Right ventricle myocardium inferior (tissue), 1 donor: Measurements from ENCODE around the gene FBXW11. TPM values are rescaled to one million over a fixed set of nuclear protein-coding genes. Genes with fewer than 3 reads are reported as not detected.
"Not testable (repeated sequence)": the region's sequence is repeated elsewhere in the genome, so short reads cannot be mapped to it uniquely, and the experiment has no call there.

Source experiments
- ATAC-seq: fragments of 200-7000 bp; cut with Tn5 transposase; one replicate; pipeline ENCODE4 v1.9.1; 2020; ENCODE audit warnings: mild to moderate bottlenecking, moderate library complexity
- DNase-seq: peaks from one replicate; pipeline ENCODE4 v3.0.0; 2021; ENCODE audit errors: missing footprints
- intact Hi-C: fragments of 100-400 bp; cut with DNase I; formaldehyde crosslinking; loops from one replicate; pipeline ENCODE4 v1.11.0; 2022
- total RNA-seq: library from RNA; stranded (reverse); fragmentation: NEBNext Ultra II Directional; extraction: Animal tissue kit (Norgen Biotek cat#: 25700); gene quantifications from one replicate; pipeline ENCODE4 v1.2.1, GENCODE V29; 2021
- donor health status: DM: no; HTN: yes; CAD: no; lungs with severe emphysema.

Gene FBXW11
- total RNA-seq, 1 donor from 2014 or later, result 63.0 TPM

DNA sequence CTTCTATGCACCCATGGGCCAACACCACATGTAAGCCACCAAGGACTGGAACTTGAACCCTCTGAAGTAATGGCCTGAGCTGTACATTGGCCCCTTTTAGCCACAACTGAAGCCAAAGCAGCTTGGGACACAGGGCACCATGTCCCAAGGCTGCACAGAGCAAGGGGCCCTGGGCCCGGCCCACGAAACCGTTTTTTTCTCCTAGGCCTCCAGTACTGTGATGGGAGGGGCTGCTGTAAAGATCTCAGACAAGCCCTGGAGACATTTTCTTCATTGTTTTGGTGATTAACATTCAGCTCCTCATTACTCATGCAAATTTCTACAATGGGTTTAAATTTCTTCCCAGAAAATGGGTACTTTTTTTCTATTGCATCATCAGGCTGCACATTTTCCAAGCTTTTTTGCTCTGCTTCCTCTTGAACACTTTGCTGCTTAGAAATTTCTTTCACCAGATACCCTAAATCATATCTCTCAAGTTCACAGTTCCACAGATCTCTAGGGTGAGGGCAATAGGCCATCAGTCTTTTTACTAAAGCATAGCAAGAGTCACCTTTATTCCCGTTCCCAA is 25.5 kb upstream of the FBXW11 start:
- ATAC-seq (no peak), DNase-seq (no peak)
- intact Hi-C loops, result no loop called here

DNA sequence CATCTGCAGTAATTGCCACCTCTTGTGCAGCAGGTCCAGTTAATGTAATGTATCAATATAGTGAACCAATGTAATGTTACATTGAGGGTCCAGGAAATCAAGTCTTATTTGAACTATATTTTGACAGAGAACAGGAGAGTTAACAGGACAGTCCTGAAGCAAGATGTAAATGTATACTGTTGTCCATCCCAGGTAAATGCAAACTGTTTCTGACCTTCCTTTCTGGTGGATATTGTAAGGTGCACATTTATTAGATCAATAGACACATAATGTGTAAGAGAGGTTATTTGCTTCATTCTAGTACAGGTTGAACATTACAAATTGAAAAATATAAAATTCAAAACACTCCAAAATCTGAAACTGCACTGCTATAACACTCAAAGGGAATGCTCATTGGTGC is 23.4 kb upstream of the FBXW11 start:
- ATAC-seq (no peak), DNase-seq (no peak)
- intact Hi-C loops, result no loop called here

DNA sequence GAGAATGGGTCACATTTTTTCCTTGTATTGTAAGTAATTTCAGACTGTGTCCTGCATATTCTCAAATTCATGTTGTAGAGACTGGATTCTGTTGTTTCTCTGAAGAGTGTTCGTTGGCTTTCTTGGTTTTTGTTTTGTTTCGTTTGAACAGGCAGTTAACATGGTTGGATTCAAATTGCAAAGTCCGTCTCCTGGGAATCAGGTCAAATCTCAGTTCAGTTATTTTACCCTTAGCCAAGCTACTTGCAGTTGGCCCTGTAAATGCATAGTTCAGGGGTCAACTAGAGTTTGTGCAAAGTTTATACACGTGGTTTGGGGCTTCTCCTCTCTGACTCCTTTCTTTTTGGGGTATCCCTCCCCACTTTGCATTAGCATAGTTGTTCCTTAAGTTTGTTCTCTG is 21.7 kb upstream of the FBXW11 start:
- DNase-seq, result no peak
- intact Hi-C loops, result no loop called here
- no peak for ATAC-seq

DNA sequence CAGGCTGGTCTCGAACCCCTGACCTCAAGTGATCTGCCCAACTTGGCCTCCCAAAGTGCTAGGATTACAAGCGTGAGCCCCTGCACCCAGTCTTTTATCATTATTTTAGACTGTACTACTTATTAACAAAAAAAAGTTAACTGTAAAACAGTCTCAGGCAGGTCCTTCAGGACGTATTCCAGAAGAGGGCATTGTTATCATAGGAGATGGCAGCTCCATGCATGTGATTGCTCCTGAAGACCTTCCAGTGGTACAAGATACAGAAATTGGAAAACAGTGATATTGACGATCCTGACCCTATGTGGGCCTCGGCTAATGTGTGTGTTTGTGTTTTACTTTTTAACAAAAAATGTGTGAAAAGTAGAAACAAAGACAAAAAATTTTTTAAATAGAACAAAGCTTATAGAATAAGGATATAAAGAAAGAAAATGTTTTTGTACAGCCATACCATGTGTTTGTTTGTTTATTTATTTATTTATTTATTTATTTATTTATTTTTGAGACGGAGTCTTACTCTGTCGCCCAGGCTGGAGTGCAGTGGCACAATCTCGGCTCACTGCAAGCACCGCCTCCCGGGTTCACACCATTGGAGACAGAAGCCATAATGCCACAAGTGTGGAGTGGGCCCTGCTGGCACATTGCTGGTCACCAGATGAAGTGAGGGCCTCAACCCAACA is 13.8 kb upstream of the FBXW11 start:
- ATAC-seq, DNase-seq, intact Hi-C loops: not testable (repeated sequence)

DNA sequence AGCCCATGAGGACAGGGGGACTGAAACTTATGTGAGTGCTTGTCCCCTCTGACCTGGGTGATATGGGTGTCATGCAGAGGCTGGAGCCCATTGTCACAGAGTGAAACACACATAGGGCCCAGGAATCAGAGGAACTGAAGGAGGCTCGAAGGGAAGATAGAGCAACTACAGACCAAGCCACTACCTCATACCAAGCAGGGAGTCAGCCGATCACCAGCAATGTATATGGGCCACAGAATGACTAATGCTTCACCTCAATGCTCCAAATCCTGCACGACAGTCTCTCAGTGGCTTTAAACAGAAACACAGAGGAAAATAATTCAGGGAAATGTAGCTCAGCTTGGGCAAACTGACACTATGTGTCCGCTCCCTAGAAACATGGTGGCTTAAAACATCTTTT is 8.9 kb upstream of the FBXW11 start:
- DNase-seq, result no peak
- no peak for ATAC-seq
- intact Hi-C loops, result no loop called here

DNA sequence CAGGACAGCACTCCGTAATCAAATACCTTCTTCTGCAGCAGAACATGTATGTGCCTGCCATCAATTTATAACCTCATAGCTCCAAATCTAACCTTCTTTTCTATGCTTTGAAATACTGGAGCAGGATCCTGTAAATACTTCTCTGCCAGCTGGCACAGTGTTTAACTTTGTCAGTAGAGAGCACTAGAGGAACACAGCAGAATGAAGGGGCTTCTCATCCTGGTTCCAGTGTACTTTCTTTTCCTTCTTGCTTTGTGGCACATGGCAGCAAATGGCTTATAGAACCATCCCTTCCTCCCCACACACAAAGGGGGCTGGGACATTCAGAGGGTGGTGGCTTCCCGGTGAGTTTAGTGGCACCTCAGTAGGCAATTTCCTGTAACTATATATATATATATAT is 3.8 kb upstream of the FBXW11 start:
- DNase-seq (no peak), ATAC-seq (no peak)
- intact Hi-C loops, result no loop called here

DNA sequence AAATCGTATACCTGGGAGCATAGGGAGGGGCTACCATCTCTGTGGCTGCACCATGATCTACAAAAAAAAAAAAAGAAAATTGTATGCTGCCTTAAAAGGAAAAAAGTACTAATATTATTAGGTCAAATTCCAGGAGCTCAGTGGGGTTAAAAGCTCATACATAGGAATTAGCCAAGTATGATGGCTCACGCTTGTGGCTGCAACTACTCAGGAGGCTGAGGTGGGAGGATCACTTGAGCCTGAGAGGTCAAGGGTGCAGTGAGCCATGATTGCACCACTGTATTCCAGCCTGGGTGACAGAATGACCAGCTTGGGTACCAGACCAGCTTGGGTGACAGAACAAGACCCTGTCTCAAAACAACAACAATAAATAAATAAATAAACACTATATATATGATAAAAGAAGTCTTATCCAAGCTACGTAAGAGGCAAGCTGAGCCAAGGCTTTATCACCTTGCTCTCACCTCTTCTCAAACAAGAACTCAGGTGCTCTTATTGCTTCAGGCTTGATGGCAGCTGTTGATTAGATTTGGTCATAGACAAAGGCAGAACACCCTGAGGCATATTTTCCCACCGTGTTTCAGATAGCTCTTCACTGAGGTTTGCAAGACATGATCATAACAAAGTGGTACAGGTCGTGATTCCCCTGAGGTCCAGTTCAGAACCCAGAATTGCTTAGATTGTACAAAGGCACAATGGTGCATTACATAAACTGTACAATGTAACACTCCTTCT is 3.3 kb upstream of the FBXW11 start:
- ATAC-seq, result no peak
- DNase-seq, result no peak

DNA sequence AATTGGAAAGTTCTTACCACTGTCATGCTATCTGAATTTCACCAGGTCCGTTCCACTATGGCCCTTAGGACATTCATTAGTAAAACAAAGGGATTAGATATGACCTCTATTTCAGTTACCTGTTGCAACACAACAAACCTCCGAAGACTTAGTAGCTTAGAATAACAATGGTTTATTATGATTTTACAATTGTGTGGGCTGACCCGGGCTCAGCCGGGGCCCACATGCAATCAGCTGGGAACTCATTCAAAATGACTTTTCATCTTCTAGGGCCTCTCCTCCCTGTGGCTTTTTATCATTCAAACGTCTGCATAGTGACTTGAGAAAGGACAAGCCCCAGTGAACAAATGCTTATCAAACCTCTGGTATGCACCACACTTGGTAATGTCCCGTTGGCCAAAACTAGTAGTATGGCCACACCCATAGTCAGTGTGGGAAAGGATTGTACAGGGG is 2.3 kb upstream of the FBXW11 start:
- ATAC-seq (no peak), DNase-seq (no peak)
- intact Hi-C loops, result loop anchor here (5.0 kb wide), 1 partner anchor 44 kb away; no protein-coding TSS in a partner anchor

More for the DNA sequence above, 3.3 kb upstream of the FBXW11 start:
- intact Hi-C loops, result loop anchor here (5.0 kb wide), 1 partner anchor 43 kb away; no protein-coding TSS in a partner anchor

DNA sequence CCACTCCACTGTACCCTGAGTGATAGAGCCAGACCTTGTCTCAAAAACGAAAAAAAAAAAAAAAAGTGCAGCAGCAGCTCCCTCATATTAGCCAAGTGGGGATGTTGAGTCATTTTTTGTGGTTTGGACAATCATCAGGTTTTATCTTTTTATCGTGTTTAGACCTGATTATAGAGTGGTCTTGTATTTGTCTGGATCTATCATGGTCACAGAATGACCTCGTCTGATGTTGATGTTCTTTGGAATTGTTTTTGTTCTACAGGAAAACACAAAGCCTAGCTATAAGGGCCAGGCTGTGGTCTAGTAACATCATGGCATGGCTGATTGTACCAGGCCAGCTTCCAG is 1.6 kb upstream of the FBXW11 start:
- DNase-seq (no peak), ATAC-seq (no peak)
- intact Hi-C loops, result loop anchor here (5.0 kb wide), 1 partner anchor 44 kb away; no protein-coding TSS in a partner anchor

DNA sequence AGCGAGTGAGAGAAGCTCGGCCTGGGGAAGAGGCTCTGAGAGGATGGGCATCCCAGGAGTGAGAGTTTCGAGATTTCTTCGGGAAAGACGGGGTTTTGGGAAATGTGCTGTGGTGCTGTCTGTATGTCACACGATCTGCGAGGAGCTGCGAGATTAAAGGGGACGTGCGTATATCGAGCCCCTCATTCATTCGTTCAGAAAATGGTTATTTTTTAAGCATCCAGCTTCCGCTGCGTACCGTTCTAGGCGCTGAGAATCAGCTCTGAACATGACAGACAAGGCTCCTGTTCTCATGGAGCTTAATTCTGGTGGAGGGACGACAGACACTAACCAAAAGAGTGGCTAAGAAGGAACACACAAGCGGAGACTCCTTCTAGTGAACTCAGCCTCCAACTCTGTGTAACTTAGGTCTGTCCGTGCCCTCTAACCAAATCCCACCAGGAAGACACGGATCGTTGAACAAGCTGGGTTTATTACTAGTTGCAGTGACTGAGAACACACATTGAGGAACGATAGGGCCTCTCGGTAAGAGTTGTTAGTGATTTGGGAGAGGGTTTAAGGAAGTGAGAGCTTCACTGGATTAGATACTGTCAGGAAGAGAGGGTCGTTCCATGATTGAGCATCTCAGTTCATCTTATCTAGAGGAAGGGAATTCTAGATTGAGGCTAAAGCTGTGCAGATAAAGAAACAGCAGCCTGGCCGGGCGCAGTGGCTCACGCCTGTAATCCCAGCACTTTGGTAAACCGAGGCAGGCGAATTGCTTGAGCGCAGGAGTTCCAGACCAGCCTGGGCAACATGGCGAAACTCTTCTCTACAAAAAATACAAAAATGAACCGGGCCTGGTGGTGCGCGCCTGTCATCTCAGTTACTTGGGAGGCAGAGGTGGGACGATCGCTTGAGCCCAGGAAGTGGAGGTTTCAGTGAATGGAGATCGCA is 1.0 kb upstream of the FBXW11 start:
- DNase-seq (no peak), ATAC-seq (no peak)
- intact Hi-C loops, result loop anchor here (2.0 to 5.0 kb wide), 2 partner anchors 45 to 95 kb away; no protein-coding TSS in a partner anchor

DNA sequence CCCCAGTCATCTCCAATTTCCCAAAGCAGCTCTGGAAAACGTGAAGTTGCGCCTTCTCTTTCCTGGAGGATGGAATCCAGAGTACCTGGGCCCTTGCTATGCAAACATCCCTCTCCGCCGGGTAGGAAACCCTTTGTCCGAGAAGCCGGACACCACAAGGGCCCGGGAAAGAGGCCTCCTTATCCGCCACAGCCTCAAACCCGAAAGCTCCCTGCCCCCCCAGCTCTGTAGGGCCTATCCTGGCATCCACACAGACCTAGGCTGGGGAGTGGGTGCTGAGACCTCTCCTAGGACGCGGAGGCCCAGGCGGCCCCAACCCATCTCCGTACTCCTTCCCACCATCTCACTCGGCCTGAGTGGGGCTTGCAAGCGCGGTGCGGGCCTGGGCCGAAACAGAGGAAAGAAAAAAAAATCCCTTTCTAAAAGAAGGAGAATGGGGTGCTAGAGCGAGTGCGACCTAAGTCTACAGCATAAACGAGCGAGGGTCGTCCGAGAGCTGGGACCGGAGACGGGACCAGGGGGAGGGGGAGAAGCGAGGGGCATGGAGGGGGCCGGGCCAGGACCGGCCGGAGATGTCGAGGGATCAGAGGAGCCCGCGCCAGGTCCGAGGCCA is 624 bp downstream of the FBXW11 start:
- ATAC-seq (peak; percentile 11), DNase-seq (no peak)
- intact Hi-C loops, result loop anchor here (2.0 to 5.0 kb wide), 2 partner anchors 46 to 93 kb away; no protein-coding TSS in a partner anchor

DNA sequence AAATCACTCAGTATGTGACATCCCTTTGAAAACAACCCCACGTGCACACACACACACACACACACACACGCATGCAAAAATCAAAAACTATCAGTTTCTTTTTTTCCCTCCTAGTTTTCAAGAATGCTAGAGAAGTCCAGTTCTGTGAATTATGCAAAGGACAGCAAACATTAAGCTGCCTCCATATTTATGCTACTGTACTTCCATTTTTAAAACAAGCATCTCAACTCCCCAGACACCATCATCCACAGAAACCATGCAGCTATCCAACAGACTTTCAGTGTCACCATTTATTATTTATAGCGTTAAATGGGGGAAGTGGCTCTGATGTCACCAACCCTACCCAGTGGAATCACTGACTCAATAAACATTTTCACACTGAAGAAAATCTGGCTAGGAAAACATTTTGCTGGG is 1.6 kb downstream of the FBXW11 start:
- ATAC-seq, result no peak
- no peak for DNase-seq
- intact Hi-C loops, result loop anchor here (5.0 kb wide), 1 partner anchor 47 kb away; no protein-coding TSS in a partner anchor

DNA sequence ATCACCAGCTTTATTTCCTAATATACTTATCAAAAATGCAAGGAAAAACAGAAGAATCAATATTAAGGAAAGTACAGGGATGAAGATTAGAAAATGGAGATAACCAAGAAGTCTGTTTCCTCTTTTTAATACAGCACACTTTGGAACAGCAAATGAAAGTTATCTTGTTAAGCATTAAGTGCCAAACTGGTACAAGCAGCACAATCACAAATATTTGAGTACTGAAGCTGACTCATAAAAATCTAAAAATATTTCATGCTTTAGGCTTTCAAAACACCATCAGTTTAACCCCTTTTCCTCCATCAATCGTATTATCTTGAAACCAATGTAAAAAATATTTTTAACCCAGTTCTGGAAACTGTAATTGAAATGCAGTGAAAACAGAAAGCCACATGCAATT is 2.7 kb downstream of the FBXW11 start:
- no peak for DNase-seq
- intact Hi-C loops, result no loop called here
- no peak for ATAC-seq

DNA sequence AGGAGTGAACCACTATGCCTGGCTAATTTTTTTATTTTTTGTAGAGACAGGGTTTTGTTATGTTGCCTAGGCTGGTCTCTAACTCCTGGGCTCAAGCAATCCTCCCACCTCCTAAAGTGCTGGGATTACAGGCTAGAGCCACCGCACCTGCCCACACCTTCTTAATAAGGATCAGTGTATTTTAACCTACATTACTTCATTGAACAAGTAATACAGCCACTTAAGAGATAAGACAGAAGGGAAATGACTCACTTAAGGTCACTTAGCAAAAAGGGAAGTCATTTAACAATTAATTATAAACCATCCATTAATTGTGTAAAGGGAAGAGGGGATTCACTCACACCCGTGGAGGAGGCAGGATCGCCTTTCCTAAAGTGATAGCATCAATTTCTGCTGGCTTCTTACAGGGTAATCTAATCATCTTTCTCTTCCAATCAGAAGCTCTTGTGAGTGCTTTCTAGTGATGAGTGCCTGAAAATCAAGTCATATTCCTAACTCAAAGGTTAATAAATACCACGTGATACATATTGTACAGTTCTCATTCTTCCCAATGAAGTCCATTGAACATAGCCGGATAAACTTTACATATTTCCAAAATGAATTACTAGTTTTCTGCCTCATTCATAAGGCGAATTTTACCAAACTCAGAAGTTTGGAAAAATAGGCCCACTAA is 3.5 kb downstream of the FBXW11 start:
- intact Hi-C loops, result no loop called here
- ATAC-seq, result no peak

DNA sequence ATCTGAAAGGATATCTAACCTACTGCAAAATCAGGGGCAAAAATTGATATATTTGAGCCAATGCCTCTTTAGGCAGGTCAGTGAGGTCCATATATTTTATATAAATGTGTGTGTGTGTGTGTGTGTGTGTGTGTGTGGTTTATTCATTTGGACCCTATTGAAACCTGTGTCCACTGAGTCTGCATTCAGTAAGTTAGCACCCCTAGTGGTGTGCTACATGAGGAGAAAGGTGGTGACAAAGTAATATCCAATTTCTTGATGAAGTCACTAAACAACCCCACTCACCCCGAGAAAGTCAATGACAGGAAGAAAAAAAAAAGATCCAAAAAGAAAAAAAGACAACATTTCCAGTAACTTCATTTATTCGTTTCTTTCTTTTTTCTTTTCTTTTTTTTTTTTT is 4.1 kb downstream of the FBXW11 start:
- DNase-seq, result no peak
- no peak for ATAC-seq
- intact Hi-C loops, result no loop called here

More for the DNA sequence above, 3.5 kb downstream of the FBXW11 start:
- no peak for DNase-seq

DNA sequence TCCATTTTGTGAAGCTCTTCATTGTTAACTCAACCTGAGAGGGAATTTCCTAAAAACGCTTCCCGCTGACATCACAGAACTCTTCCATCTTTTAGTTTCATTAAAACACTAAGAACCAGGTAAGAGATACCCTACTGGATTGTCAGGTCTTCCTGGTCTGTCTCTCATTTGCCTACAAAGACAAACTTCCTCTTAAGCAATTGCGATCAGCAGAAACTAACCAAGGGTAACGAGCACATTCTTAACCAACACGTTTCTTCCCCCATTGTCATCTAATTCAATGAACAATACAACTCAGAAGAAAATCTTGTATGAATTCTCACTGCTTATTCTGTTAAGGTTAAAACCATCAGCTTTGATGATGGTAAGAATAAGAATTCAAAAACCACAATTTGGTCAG is 6.6 kb downstream of the FBXW11 start:
- DNase-seq (no peak), ATAC-seq (no peak)
- intact Hi-C loops, result no loop called here

DNA sequence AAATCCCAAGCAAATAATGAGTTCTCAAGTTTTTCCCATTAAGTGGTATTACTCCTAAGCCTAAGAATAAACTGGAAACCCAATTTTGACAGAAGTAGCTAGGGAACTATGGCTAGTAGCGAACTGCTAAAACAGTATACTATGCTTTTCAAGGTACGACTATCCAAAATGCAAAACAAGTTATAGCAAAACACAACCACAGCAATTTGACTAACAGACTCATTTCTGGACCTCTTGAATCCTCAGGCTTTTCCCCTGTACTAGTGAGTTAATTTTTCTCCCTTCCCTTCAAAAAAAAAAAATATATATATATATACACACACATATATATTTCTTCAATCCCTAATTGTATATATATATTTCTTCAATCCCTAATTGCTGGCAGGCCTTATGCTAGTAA is 7.3 kb downstream of the FBXW11 start:
- DNase-seq, result no peak
- intact Hi-C loops, result no loop called here
- no peak for ATAC-seq

DNA sequence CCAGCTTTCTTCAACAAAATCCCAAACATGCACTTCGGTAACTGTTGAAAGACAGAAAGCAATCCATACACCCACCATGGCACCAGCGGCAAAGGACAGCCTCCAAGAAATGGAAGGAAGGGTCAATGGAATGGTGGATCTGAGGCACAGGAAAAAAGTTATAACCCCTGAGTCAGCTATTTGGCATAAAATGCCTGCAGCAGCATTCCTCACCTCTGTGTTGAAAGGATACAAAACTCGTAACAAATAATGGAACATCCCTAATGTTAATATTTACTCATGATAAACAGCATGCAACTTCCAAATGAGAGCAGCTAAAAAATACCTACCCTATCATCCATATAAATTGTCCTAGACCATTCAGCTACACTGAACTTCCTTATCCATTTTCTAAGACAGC is 9.4 kb downstream of the FBXW11 start:
- DNase-seq, result no peak
- no peak for ATAC-seq
- intact Hi-C loops, result no loop called here
